Measurements from ENCODE around the gene CUL7.

DNA sequence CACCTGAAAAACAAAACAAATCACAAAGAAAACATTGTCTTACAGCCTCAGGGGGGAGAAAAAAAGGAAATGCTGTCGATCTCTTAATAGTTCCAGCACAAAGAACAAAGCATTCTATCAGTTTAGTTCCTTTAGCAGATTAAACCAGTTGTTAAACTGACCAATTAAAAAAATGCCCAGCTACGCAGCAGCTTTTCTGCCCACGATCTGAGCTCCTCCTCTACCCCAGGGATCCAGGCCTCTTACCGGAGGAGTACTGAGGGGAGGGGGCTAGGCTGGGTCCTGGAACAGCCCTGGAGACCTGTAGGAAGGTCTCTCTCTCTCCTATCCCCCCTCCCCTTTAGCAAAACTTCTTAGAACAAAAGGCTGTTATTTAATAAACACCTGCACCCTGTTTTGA, 35.8 kb upstream of the CUL7 start:
- no peak for TF ChIP-seq BACH1 (IDR thresholded peaks at IDR 0.05; ENCODE audit: low read length)
- TF ChIP-seq CEBPB (IDR thresholded peaks at IDR 0.05; ENCODE audit: low read depth, low read length) = no peak
- no peak for TF ChIP-seq BRCA1 (IDR thresholded peaks at IDR 0.05; ENCODE audit: low read depth, low read length)
- no peak for TF ChIP-seq MAX (IDR thresholded peaks at IDR 0.05)
- TF ChIP-seq POLR2AphosphoS5 (IDR thresholded peaks at IDR 0.05; ENCODE audit: low read depth, low read length) = no peak
